Right lung (tissue), 5 donors: Measurements from ENCODE around the gene CNTRL. TPM values are rescaled to one million over a fixed set of nuclear protein-coding genes. Genes with fewer than 3 reads are reported as not detected.
"Not testable (repeated sequence)": the region's sequence is repeated elsewhere in the genome, so short reads cannot be mapped to it uniquely, and the experiment has no call there.

Experiments used
- DNase-seq, 2 donors: peaks; one replicate each; pipeline ENCODE4 v3.0.0-alpha.2; 2013
- polyA plus RNA-seq, 5 donors: library from polyadenylated mRNA; unstranded; fragments of 120-200 nt; gene quantifications; one replicate each; pipeline versions ENCODE4 v1.2.1 to v1.2.3, GENCODE V29; 2013; ENCODE audit warnings: inconsistent platforms in 1 of 5, low replicate concordance in 1 of 5; ENCODE audit not compliant: insufficient read length in 5 of 5, insufficient read depth in 1 of 5

CNTRL gene
- polyA plus RNA-seq, 5 donors: 36.2 to 66.5 (median 59.7) TPM

DNA sequence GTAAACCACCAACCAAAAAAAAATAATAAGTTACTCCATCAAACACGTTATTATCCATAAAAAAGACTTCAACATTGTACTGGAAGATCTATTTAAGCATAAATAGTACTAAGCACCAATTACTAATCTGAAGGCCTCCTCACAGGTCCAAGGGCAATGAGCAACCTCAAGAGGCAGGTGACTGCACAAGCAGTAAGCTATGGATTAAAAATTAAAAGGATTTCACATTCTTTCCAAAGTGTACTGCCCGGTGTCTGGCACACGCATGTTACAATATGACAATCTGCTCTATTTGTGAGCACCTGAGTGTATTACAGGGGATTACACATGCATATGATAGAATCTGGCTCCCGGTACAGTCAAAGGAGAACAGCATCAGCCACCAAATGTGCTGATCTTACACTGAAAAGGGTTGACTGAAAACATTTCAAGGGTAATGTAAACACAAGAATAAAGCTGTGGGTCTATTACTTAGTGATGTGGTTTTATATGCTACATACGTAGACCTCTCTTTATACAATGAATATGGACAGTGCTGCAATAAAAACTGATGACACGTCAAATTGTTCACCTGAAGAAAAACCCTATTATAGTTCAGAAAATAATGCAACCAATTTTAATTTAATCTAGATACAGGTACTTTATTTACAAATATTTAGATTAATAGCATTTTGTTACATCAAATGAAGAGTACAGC, 104.1 kb downstream of the CNTRL start:
- no peak for DNase-seq

DNA sequence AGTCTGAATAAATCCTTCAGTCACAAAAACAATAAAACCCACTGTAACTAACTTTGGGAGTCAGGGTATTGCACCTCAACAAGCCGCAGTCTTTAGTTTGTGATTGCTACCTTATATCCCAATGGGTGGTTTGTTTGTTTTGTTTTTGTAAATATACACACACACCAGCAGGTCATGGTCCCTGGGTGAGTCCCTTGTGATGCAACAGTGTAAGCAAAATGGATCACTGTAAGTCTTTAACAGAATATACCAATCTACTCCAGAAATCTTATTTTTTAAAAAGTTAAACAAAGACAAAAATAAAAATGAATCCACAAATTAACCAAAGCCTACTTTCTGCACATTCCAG, 104.6 kb downstream of the CNTRL start:
- DNase-seq: not testable (repeated sequence)

DNA sequence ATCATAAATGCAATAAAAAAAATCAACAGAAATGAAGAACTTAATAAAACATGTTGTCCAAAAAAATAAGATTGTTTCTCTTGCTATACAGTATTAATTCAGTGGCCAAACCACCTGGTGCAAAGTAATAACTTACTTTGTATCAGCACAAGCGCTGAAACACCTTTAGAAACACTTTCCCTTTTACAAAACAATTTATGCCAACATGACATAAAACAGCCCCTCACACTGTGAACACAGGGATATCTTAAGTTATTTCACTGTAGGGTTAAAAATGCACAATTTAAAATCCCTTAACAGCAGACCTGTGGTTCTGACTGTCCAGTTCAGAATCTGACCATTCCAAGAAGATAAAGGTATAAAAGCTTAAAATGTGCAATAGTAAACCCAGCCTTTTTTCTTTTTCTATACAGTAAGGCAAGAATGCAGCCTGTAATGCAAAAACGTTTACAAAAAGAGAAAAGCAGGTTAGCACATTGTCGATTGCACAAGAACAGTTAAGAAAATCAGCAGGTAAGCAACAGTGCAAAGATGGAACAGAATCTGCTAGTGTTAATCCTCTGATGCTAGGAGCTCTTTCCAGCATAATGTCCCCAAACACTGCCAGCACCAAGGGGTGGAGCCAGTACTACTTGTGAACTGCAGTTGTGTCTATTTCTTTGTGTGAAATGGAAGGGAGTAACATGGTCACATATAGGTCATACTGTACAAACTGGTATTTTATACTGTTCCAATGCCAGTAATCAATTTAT, 105.4 kb downstream of the CNTRL start:
- DNase-seq: no peak

DNA sequence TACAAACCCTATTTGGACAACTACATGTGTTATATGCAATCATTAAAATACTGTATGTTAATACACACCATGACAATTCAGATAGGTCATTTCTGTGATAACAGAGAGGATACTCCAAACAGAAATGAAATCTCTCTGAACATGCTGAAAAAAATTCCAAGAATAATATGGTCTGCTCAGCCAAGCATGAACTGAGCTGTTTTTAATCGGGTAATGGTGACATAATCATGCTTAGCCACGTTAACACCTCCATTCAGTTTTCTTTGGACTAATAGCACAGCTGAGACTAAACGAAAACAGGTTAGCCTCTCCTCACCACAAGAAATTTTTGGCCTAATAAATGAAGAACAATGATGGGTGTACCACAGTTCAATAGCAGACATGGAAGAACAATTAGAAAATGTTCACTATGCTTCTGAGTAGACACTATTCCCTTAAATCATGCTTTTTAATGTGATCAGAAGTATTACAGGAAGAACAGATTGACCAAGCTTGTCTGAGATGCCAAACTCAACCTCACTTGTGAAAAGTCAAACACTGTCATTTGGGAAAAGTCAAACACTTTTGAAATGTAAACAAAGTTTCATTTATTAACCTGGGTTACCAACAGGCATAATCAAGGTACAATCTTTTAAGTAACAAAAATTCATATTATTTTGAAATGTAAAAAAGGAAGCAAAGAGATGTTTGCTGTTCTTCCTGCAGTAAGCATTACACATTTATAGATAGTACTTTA, 107.5 kb downstream of the CNTRL start:
- DNase-seq: no peak

DNA sequence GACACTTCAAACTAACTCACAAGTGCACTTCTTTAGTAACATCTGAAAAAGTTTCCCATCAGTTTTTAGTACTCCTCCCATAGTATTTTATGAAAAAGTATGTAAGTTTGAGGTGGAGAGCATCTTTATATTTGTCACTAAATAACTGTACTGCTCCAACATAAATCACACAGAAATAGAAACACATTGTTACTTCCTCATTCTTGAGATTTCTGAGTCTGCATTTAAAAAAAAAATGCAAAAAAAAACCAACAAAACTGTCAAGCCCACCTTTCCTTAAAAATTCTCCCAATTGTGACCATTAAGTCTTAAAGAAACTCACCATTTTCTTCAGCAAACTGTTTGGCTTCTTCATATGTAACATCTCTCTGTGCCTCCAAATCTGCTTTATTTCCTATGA, 108.2 kb downstream of the CNTRL start:
- DNase-seq: no peak

DNA sequence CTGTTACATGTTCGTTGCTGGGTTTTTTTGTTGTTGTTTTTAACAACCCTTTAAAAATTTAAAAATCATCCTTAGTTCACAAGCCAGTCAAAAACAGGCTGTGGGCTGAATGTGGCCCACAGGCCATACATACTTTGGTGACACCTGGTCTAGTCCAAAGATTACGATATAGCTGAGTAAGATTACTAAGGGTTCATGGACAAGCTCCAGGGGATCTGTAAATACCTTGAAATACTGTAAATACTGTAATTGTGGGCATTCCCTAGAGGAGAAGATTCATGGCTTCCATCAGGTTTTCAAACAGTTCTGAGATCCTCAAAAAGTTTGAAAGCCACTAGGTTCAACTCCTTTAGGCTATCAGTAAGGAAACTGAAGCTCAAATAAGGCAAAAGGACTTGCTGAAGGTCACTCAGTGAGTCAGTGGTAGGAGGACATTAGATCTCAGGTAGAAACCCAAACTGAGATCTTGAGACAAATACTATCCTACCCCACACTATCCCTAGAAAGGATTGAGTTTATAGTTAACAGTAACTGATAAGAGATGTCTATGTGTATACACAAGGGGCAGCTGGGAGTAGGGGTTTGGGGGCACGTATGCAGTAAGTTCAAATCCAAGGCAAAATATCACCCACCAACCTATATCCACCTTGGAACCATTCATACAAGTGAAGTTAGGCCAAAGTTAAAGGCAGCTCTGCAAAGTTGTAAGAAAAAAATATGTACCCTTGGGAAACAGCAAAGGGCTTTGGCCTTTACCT, 109.1 kb downstream of the CNTRL start:
- DNase-seq: no peak

DNA sequence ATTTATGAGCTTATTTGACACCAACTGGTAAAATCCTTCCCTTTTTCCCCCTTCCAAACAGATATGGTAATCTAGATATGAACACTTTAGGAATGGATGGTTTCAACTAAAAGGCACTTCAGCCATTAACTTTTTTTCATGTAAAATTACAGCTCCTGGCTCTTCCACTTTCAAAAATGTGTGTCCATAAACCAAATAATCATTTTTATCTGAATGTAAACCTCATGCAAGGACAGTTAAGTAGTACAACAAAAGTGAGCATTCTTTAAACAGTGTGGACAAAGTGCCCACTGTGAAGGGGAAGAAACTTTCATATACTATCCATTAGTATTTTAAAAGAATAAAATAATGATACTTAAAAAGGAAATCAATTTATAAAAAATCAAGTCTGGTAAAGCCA, 109.7 kb downstream of the CNTRL start:
- DNase-seq: no peak

DNA sequence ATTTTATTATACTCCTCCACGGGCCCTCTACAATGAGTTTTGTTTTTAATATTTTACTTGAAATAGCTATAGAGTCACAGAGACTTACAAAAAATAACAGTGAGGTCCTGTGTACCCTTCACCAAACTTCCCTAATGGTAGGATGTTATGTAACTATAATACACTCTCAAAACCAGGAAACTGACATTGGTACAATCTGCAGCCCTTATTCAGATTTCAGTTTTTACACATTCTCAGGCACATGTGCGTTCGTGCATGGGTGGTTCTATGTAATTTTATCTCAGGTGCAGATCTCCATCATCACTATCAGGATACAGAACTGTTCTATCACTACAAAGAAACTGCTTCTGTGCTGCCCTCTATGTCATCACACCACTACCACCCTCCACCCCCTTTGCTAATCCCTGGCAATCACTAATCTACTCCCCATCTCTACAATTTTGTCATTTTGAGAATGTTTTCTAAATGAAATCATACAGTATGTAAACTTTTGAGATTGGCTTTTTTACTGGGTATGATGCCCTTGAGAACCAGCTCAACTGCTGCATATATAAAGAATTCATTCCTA, 110.5 kb downstream of the CNTRL start:
- DNase-seq: no peak

DNA sequence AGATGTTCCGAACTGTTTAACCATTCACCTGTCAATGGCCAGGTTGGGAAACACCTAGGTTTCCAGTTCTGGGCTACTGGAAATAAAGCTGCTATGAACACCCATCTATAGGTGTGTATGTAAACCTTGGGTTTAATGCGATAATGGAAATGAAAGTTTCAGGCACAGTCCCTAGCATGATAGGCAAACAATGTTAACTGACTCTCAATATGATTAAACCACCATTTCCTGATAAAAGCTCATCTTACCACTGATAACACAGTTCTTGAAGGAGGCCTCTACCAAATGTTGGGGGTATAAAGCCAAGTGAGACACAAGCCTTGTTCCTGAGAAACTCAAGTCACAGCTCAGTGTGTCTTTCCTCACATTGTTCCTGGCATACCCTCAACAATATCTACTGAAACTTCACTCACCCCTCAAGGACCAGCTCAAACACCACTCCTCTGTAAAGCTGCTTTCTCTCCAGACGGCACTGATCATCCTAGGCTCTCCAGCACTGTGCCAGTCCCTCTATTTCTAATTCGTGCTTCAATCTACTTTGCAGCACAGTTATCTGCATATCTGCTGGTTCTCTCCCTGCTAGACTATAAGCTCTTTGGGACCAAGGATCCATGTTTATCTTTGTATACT, 111.1 kb downstream of the CNTRL start:
- no peak for DNase-seq

DNA sequence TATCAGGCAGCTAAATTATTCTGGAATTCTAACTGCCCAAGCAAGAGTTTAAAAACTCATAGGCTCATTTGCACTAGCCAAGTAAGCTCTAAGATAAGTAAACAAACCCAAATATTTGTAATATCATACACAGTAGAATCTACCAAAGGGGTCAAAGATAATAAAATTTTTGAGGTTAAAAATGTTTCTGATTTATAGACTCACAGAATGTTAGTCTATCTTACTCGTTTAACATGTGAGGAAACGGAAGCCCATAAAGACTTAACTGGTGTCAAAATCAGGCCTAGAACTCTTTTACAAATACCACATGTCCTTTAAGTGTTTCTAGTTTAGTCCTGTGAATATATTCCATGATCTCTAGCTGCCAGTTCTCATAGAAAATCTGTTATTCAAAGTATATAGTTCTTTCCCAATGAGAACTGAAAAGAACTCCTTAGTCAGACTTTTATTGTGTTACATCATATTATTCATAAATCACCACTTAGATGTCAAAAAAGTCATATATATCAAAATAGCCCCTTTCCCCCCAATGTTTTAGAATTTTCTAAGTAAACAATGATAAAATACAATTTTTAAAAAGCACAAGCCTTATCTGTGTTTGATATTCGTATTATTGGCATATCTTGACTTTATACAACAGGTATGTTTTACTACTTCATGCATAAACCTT, 113.0 kb downstream of the CNTRL start:
- no peak for DNase-seq

DNA sequence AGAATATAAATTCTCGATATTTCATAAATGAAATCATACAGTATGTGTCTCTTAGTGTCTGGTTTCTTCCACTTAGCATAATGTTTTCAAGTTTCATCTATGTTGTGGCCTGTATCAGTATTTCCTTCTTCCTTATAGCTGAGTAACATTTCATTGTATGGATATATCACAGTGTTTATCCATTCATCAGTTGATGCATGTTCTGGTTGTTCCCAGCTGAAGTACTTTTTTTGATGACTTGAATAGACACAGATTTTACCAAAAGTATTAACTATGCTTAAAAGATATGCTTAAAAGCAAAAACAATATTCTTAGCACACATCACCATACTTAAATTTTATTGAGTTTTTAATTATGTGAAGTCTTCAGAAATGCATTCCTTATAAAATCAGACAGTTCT, 114.3 kb downstream of the CNTRL start:
- DNase-seq: no peak

DNA sequence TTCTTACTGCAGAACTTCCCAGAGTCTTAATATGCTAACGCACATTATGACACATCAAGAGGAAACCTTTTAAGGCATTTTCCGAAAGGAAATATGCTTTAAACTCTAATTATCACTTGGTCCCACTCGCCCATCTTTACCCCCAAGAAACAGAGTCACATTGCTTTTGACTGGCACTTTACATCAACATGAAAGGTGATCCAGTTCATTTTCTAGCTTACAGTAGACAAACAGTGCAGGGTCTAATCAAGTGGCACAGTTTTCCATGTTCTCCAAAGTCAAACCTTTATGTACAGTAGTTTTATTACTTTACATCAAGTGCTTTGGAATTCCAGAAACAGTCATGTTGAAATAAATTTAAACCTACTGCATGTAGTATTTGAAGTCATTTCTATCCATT, 114.9 kb downstream of the CNTRL start:
- no peak for DNase-seq

DNA sequence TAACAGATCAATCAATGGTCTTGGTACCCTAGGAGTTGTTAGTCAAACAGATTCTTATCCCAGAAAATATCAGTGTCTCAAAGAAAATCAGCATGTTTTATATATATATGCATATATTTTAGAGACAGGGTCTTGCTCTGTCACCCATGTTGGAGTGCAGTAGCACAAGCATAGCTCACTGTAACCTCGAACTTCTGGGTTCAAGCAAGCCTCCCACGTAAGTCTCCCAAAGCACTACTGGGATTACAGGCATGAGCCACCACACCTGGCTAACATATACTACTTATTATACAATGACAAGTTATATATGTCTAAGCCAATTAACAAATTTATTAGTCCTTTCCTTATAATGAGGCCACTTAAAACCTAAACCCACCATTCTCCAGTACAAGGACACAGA, 116.5 kb downstream of the CNTRL start:
- no peak for DNase-seq

DNA sequence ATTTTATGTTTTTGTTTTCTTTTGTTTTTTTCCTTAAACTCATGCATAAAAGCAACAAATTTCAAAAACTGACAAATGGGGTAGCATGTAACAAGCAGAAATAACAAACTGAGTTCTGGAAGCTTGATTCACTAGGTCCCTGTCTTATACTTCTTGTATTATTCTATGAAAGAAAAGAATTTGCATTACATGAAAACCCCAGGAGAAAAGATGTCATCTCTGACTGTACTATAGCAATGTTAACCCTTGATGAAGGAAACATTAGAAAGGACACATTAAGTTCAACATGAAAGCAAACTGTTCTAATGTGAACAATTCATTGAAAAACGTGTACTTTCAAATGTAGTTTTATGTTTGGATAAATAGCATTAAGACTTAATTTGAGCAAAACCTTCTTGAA, 117.8 kb downstream of the CNTRL start:
- DNase-seq: no peak

DNA sequence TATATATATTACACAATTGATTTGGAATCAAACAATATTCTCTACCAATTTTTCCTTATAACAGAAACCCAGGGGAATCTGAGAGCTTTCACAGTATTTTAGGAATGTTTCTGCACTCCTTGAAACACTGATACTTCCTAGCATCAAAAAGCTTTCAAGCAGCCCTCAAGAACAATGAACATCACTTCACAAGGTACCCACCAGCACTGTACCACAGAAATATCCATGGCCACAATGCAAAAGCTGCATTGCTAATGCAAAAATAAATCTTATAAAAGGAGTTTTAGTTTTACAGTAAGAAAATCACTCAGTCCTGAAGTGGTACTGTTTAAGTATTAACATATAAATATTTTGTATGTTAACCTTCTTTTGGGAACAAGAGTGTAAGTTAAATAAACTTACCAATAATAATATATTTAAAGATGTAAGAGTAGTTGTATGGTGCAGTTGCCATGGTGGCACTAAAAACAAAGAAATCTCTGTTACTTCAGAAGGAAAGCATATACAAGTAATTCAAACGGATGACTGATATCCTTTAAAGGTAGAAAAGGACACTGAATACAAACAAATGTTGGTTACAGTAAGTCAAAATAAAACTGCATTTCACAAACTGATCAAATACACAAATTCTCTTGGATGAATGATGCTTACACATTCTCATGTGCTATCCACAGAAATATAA, 118.3 kb downstream of the CNTRL start:
- no peak for DNase-seq

DNA sequence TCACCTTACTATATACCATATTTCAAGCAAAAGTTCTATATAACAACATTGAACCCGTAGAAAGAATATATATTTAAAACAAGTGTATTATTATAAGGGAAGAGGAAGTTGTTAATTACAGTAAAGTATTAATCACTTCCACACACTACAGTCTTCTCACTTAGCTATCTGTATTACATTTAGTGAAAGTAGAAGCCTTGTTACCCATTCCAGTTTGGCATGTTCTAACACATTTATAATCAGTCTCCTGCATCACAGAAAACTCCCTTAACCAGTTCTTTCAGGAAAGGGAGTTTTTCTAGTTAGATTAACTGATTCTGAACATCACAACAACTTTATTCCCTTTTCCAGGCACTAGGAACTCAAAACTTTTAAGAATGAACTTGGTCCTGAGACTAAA, 120.0 kb downstream of the CNTRL start:
- DNase-seq: no peak

DNA sequence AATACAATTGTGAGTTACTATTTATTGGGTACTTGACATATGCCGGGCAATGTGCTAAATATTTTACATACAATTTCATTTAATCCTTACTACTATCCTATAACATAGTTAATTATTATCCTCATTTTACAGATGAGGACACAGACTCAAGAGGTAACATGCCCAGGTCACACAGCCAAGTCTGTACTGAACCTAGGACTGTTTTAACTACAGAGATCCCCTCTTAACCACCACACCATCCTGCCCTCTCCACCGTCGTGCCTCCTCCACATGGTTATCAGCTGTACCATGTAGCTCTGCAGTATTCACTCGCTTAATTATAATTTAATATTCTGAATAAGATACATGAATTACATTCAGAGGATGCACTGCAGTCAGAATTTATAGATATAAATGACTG, 121.6 kb downstream of the CNTRL start:
- DNase-seq: no peak

DNA sequence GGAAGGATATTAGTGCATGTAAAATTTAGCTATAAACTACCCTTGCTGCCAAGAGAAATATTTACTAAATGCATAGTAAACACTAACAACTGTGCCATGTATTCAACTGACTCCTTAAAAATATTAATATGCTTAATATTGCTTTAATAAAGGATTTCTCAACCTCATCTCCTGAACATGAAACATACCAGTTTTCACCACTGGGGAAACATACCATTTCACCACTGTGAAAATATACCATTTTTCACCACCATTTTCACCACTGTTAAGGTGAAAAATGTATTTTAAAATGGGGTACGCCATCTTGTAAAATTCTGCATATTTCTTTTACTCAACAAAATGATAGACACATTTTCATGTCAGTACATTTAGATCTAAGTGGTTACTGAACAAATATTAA, 122.4 kb downstream of the CNTRL start:
- no peak for DNase-seq

DNA sequence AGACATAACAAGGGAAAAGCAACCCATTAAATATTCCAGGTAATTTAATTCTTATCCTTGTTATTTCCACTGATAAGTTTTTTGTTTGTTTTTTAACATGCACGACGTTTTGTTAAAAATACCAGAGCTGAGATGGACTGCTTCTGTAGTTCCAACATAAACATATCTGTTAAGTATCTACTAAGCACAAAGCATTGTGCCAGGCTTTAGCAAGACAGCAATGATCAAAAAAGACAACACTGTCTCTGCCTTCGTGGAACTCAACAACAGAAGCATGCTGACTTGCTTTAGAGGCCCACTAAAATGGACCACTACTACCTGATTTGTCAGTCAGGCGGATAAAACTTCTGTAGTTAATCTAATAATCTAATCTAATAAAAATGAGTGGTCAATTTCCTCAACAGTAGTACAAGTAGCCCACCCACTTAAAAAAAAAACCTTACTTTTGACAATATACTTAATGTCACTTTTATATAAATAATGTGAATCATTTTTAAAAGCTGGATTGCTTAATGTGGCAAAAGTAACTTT, 123.8 kb downstream of the CNTRL start:
- DNase-seq: no peak

DNA sequence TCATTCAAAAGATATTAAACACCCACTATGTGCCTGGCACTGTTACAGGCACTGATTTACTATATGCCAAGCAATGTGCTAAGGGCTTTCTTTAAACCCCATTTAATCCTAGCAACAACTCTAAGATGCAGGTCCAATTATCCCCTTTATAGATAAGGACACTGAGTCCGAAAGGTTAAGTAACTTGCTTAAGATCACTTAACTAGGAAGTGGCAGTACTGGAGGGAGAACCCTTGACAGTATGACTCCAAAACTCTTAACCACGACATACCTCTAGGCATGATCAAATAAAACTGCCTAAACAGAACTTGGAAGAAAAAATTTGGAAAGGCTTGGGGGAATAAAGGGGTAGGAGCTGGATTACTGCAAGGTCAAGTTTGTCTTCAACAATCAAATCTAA, 125.2 kb downstream of the CNTRL start:
- DNase-seq: no peak
